DND-41 (cell line): ENCODE measurements around the gene SYNDIG1L.

Experiments used
- CTCF ChIP-seq: IDR thresholded peaks from 2 replicates; pipeline ENCODE4 v1.5.1; 2012; ENCODE audit warnings: borderline replicate concordance, low read length, moderate library complexity, mild to moderate bottlenecking; ENCODE audit not compliant: poor library complexity, severe bottlenecking; ENCODE audit errors: extremely low read depth
- EZH2 ChIP-seq: IDR thresholded peaks from 3 replicates; pipeline ENCODE4 v1.6.1; 2012; ENCODE audit warnings: borderline replicate concordance, low read depth, mild to moderate bottlenecking, moderate library complexity, low read length, inconsistent platforms; ENCODE audit not compliant: severe bottlenecking

- TF ChIP-seq CTCF (no peak), EZH2 (no peak)
These were observed 13.3 kb downstream of the SYNDIG1L start for GRCh38 chr14:74412753-74413152.
